Fibroblast of villous mesenchyme (primary cell): ENCODE results near the gene LIMS1. TPM values are rescaled to one million over a fixed set of nuclear protein-coding genes. Genes with fewer than 3 reads are reported as not detected.
A peak's percentile ranks its signal among the peaks of the same experiment; 100 is the strongest.

ENCODE experiments used
- DNase-seq: peaks from one replicate; pipeline ENCODE4 v3.0.0-alpha.2; 2010; ENCODE audit warnings: low read depth
- H3K4me3 ChIP-seq: 2 replicates; pipeline ENCODE4 v1.5.1; 2011; ENCODE audit warnings: low read depth, mild to moderate bottlenecking, low read length
- total RNA-seq: library from RNA; depleted of rRNA; stranded (reverse); fragments of >200 nt; gene quantifications from 2 replicates; pipeline ENCODE4 v1.2.3, GENCODE V29; 2012
- TF ChIP-seq, protein P1 (sequence below): IDR thresholded peaks from 2 replicates; pipeline ENCODE4 v1.5.1; 2012; ENCODE audit warnings: low read depth, mild to moderate bottlenecking, low read length; ENCODE audit not compliant: insufficient read depth

Gene LIMS1
- total RNA-seq, 1 donor: 152 TPM

- TF ChIP-seq, protein P1, sequence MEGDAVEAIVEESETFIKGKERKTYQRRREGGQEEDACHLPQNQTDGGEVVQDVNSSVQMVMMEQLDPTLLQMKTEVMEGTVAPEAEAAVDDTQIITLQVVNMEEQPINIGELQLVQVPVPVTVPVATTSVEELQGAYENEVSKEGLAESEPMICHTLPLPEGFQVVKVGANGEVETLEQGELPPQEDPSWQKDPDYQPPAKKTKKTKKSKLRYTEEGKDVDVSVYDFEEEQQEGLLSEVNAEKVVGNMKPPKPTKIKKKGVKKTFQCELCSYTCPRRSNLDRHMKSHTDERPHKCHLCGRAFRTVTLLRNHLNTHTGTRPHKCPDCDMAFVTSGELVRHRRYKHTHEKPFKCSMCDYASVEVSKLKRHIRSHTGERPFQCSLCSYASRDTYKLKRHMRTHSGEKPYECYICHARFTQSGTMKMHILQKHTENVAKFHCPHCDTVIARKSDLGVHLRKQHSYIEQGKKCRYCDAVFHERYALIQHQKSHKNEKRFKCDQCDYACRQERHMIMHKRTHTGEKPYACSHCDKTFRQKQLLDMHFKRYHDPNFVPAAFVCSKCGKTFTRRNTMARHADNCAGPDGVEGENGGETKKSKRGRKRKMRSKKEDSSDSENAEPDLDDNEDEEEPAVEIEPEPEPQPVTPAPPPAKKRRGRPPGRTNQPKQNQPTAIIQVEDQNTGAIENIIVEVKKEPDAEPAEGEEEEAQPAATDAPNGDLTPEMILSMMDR: no peak
- peak; percentile 69 for DNase-seq
- no peak overlapping the region for H3K4me3 ChIP-seq
Measured at GRCh38 chr2:108565778-108566375, 31.6 kb downstream of the LIMS1 start.

GRCh38 chr2:108570416-108570815 is 36.1 kb downstream of the LIMS1 start:
- TF ChIP-seq, protein P1: no peak
- peak; percentile 77 for DNase-seq
- H3K4me3 ChIP-seq: peak overlapping the region; percentile 27

DNA sequence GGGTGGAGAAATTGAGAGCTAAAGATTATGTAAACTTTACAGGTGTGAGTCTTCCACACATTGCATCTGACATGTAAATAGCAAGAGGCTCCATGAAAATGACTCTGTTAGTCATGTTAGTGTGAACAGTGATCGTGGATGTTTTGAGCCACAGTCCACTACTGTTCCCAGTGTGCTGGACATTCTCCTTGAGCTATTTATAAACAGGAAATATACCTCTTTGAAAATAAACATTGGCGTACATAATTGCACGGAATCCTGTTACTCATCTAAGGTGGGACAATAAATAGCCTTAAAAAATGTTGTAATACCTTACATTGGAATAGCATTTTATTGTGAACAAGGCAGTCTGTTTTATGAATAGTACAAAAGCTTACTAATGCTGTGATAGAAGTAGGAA is 37.0 kb downstream of the LIMS1 start:
- no peak overlapping the region for H3K4me3 ChIP-seq
- TF ChIP-seq, protein P1: no peak
- DNase-seq: peak; percentile 82

GRCh38 chr2:108573061-108573460 is 38.8 kb downstream of the LIMS1 start:
- peak; percentile 90 for DNase-seq
- TF ChIP-seq, protein P1: no peak
- H3K4me3 ChIP-seq: no peak overlapping the region

DNA sequence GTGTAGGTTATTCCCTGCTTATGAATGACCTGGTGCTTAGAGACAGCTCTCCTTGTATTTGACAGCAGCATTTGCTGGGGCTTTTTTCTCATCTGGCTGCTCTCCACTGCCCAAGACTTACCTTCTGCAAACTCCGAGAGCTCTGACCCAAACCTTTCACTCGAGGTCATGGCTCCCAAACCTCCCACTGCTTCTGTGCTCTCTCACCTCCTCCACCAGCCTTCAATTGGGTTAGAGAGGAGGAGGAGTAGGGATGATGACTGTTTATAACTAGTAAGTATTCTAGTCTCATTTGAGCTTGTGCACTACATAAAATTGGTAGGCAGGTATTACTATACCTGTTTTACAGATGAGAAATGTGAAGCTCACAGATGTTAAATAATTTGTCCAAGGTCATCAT is 40.1 kb downstream of the LIMS1 start:
- TF ChIP-seq, protein P1: no peak
- H3K4me3 ChIP-seq: no peak overlapping the region
- no peak for DNase-seq

DNA sequence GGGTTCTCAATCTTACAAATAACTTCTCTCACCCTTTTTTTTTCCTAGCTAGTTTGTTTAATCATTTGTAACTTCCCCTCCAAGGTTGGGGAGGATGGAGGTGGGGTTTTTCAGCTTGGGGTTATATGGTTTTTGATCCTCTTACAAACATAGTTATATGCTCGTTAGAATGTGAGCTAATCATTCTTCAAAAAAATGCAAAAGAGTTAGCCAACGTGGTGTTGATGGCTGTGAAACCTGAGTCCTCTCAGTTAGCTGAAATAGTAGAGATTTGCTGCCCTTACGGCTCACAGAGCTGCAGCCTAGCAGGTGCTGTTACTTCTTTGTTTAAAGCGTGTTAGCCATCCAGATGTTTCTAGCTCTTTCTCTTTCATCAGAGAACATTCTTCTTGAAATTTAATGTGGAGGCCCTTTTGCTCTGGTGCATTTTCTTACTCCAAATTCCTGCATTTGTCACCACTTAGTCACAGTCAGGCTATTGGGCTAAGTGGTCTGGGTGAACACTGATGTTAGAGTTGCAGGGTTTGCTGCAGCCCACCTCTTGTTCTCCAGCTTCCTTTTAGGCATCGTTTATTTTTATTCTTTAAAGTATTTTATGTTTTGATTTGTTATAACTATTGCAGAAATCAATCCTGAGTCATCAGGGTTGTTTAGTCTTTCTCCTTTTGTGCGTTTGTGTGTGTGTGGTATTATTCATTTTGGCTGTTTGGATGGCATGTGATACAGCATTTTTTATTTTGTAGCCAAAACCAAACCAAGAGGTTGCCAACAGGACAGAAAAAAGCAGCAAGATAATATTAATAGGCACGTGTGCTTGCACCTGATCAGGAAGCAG is 41.1 kb downstream of the LIMS1 start:
- TF ChIP-seq, protein P1: no peak
- H3K4me3 ChIP-seq: no peak overlapping the region
- DNase-seq: peak; percentile 82
